ENCODE data around the gene CLPX. TPM values are rescaled to one million over a fixed set of nuclear protein-coding genes. Genes with fewer than 3 reads are reported as not detected.

Gene CLPX
- total and polyA plus RNA-seq, 9 of the 15 experiments (the other 6 are each of a cell fraction or from before 2014, with no cell fraction given) = 11.2 to 83.3 (median 51.3) TPM

- TF ChIP-seq MTF1 (CRISPR knock-in tag; IDR thresholded peaks at IDR 0.05; ENCODE audit: borderline replicate concordance) = no peak
- no peak for TF ChIP-seq TBL1XR1 (IDR thresholded peaks at IDR 0.05; ENCODE audit: low read length in 2 of 2)
- peak; percentile 42; the same call in 1 of the 2 replicates for TF ChIP-seq CTBP1 (IDR thresholded peaks at IDR 0.05; ENCODE audit: borderline replicate concordance)
- TF ChIP-seq CEBPG (CRISPR knock-in tag; IDR thresholded peaks at IDR 0.05) = no peak
- TF ChIP-seq CEBPG (tag; conservative IDR thresholded peaks at IDR 0.05 in 1 of 2, IDR thresholded peaks at IDR 0.05 in 1 of 2) = no peak
- TF ChIP-seq STAT6 (CRISPR knock-in tag; IDR thresholded peaks at IDR 0.05) = no peak
- TF ChIP-seq ZNF444 (CRISPR knock-in tag; IDR thresholded peaks at IDR 0.05) = no peak
- no peak for TF ChIP-seq NRF1 (conservative IDR thresholded peaks at IDR 0.05 in 1 of 2, IDR thresholded peaks at IDR 0.05 in 1 of 2)
- TF ChIP-seq ZNF592 (IDR thresholded peaks at IDR 0.05) = peak; percentile 96
- no peak for TF ChIP-seq WHSC1 (IDR thresholded peaks at IDR 0.05; ENCODE audit: low read length)
- TF ChIP-seq FOXK1 (CRISPR knock-in tag; IDR thresholded peaks at IDR 0.05; ENCODE audit: borderline replicate concordance) = no peak
- TF ChIP-seq ZNF263 (CRISPR knock-in tag; IDR thresholded peaks at IDR 0.05; ENCODE audit: borderline replicate concordance) = no peak
- TF ChIP-seq ZBTB34 (CRISPR knock-in tag; IDR thresholded peaks at IDR 0.05) = no peak
- no peak for TF ChIP-seq ZBTB9 (CRISPR knock-in tag; IDR thresholded peaks at IDR 0.05)
- TF ChIP-seq KAT2B (IDR thresholded peaks at IDR 0.05; ENCODE audit: low read depth, low read length) = no peak
- peak; percentile 80 for TF ChIP-seq EHMT2 (IDR thresholded peaks at IDR 0.05)
- TF ChIP-seq KAT7 (CRISPR knock-in tag; IDR thresholded peaks at IDR 0.05; ENCODE audit: borderline replicate concordance) = no peak
Measured at GRCh38 chr15:65217526-65218482, 32.7 kb upstream of the CLPX start (continued).

Data from K562 (cell line).